ENCODE measurements around the gene TBL1X.

Gene TBL1X

DNA sequence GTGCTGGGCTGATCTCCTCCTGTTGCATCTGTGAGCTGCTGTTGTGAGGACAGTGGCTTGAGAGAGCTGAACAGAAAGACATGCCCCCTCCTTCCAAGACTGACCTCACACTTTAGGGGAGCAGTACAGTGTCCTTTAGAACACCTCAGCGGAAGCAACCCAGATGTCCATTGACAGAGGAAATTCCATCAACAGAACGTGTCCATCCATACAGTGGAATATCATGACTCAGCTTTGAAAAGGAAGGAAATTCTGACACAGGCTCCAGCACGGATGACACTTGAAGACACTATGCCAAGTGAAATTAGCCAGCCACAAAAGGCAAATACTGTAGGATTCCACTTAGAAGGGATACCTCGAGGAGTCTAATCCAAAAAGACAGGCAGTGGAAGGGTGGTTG, 197.3 kb downstream of the TBL1X start:
- Histone ChIP-seq H3K79me2 (no peaks in the 10 kb centered on the region), H3K4me2 (ENCODE audit: low read length) (no peak overlapping the region), H3K27ac (no peak overlapping the region), H3K4me3 (ENCODE audit: low read depth, low read length) (no peak overlapping the region), H2AFZ (no peak overlapping the region), H3K9me3 (ENCODE audit: control insufficient read depth, low read length) (no peaks in the 10 kb centered on the region), H3K9ac (no peak overlapping the region), H3K27me3 (ENCODE audit: control insufficient read depth, insufficient read depth, low read length) (no peaks in the 10 kb centered on the region), H3K36me3 (ENCODE audit: control insufficient read depth, insufficient read depth, low read length) (no peaks in the 10 kb centered on the region), H3K4me1 (no peaks in the 10 kb centered on the region)
- TF ChIP-seq, protein P1, sequence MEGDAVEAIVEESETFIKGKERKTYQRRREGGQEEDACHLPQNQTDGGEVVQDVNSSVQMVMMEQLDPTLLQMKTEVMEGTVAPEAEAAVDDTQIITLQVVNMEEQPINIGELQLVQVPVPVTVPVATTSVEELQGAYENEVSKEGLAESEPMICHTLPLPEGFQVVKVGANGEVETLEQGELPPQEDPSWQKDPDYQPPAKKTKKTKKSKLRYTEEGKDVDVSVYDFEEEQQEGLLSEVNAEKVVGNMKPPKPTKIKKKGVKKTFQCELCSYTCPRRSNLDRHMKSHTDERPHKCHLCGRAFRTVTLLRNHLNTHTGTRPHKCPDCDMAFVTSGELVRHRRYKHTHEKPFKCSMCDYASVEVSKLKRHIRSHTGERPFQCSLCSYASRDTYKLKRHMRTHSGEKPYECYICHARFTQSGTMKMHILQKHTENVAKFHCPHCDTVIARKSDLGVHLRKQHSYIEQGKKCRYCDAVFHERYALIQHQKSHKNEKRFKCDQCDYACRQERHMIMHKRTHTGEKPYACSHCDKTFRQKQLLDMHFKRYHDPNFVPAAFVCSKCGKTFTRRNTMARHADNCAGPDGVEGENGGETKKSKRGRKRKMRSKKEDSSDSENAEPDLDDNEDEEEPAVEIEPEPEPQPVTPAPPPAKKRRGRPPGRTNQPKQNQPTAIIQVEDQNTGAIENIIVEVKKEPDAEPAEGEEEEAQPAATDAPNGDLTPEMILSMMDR (IDR thresholded peaks at IDR 0.05): no peak

DNA sequence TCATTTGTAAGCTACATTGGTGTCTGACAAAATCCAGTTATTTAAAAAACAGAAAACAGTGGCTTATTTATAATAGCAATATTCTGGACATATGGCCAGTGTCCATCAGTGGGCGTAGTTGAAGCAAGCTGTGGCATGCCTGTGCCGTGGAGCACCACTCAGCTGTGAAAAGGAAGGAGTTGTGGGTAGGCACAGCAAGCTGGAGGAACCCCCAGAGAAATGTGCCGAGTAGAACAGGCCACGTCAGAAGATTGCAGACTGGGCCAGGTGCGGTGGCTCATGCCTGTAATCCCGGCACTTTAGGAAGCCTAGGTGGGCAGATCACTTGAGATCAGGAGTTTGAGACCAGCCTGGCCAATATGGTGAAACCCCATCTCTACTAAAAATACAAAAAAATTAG, 198.4 kb downstream of the TBL1X start:
- TF ChIP-seq, protein P1 (IDR thresholded peaks at IDR 0.05): no peak
- H3K79me2 ChIP-seq: no peaks in the 10 kb centered on the region
- no peaks in the 10 kb centered on the region for H3K4me1 ChIP-seq
- H2AFZ ChIP-seq: no peak overlapping the region
- no peaks in the 10 kb centered on the region for H3K9me3 ChIP-seq (ENCODE audit: control insufficient read depth, low read length)
- no peak overlapping the region for H3K4me3 ChIP-seq (ENCODE audit: low read depth, low read length)
- no peak overlapping the region for H3K9ac ChIP-seq
- no peak overlapping the region for H3K4me2 ChIP-seq (ENCODE audit: low read length)
- no peak overlapping the region for H3K27ac ChIP-seq
- H3K36me3 ChIP-seq (ENCODE audit: control insufficient read depth, insufficient read depth, low read length): no peaks in the 10 kb centered on the region
- no peaks in the 10 kb centered on the region for H3K27me3 ChIP-seq (ENCODE audit: control insufficient read depth, insufficient read depth, low read length)

DNA sequence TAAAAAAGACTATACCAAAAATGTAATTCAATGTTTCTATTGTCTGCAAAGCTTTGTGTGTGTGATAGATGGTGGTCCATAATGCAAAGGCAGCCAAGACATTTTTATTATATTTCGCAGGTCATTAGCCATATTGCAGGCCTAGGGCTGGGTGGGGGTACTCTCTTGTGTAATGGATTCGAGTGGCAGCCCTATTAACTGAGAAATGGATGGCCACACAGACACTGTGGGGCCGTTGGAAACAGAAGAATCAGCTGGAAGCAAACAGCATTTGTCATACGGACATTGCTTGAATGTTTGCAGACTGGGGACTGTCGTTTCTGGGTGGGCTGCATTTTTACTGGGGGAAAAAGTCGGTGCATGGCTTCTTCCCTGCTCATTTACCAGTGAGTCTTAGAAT, 199.4 kb downstream of the TBL1X start:
- Histone ChIP-seq H3K4me2 (ENCODE audit: low read length) (no peak overlapping the region), H3K4me3 (ENCODE audit: low read depth, low read length) (no peak overlapping the region), H3K27me3 (ENCODE audit: control insufficient read depth, insufficient read depth, low read length) (no peaks in the 10 kb centered on the region), H2AFZ (no peak overlapping the region), H3K79me2 (no peaks in the 10 kb centered on the region), H3K4me1 (no peaks in the 10 kb centered on the region), H3K9ac (no peak overlapping the region), H3K36me3 (ENCODE audit: control insufficient read depth, insufficient read depth, low read length) (no peaks in the 10 kb centered on the region), H3K27ac (no peak overlapping the region), H3K9me3 (ENCODE audit: control insufficient read depth, low read length) (no peaks in the 10 kb centered on the region)
- TF ChIP-seq, protein P1 (IDR thresholded peaks at IDR 0.05): no peak

DNA sequence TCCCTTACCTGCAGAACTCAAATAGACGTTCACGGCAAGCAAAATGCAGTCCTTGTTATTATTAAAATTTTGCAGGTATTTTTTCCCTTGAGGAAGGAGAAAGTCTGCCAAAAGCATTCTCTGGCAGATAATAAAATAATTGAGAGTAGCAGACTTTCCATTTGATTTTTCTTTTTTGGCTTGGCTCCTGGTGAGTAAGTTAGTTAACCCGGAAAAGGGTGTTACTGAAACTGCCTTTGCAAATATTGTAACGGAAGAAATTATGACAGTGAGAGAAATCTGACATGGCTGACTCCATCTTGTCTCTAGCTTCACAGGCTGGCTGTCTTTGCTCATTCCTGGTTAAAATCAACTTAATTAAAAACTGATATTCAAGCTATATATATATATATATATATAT, 200.3 kb downstream of the TBL1X start:
- no peaks in the 10 kb centered on the region for H3K36me3 ChIP-seq (ENCODE audit: control insufficient read depth, insufficient read depth, low read length)
- H3K4me3 ChIP-seq (ENCODE audit: low read depth, low read length): no peak overlapping the region
- no peaks in the 10 kb centered on the region for H3K9me3 ChIP-seq (ENCODE audit: control insufficient read depth, low read length)
- H2AFZ ChIP-seq: no peak overlapping the region
- no peak overlapping the region for H3K4me2 ChIP-seq (ENCODE audit: low read length)
- H3K79me2 ChIP-seq: no peaks in the 10 kb centered on the region
- TF ChIP-seq, protein P1 (IDR thresholded peaks at IDR 0.05): no peak
- H3K9ac ChIP-seq: no peak overlapping the region
- no peaks in the 10 kb centered on the region for H3K27me3 ChIP-seq (ENCODE audit: control insufficient read depth, insufficient read depth, low read length)
- H3K27ac ChIP-seq: no peak overlapping the region
- no peaks in the 10 kb centered on the region for H3K4me1 ChIP-seq

DNA sequence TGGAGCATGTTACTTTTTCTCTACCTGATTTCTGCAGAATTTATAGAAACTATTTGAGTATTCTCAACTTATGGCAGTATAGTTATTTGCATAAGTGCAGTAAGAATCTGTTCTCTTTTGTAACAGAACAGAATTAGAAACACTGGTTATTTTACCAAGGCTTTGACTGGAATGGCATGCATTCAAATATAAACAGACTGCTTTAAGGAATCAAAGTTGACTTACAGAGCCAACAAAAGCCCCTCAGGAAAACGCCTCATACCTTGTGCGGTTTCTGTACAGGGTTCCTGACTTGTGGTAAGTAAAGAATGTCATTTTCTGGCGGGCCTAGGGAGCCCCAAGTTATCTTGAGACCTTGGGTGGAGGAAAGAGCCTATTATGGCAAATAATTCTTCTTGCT, 203.7 kb downstream of the TBL1X start:
- no peaks in the 10 kb centered on the region for H3K9me3 ChIP-seq (ENCODE audit: control insufficient read depth, low read length)
- no peak overlapping the region for H3K4me3 ChIP-seq (ENCODE audit: low read depth, low read length)
- H3K79me2 ChIP-seq: no peaks in the 10 kb centered on the region
- no peak overlapping the region for H3K4me2 ChIP-seq (ENCODE audit: low read length)
- no peaks in the 10 kb centered on the region for H3K4me1 ChIP-seq
- no peak overlapping the region for H3K27ac ChIP-seq
- TF ChIP-seq, protein P1 (IDR thresholded peaks at IDR 0.05): no peak
- H3K36me3 ChIP-seq (ENCODE audit: control insufficient read depth, insufficient read depth, low read length): no peaks in the 10 kb centered on the region
- H2AFZ ChIP-seq: no peak overlapping the region
- H3K27me3 ChIP-seq (ENCODE audit: control insufficient read depth, insufficient read depth, low read length): no peaks in the 10 kb centered on the region
- no peak overlapping the region for H3K9ac ChIP-seq
